ENCODE data around the gene OLAH.

The OLAH gene

DNA sequence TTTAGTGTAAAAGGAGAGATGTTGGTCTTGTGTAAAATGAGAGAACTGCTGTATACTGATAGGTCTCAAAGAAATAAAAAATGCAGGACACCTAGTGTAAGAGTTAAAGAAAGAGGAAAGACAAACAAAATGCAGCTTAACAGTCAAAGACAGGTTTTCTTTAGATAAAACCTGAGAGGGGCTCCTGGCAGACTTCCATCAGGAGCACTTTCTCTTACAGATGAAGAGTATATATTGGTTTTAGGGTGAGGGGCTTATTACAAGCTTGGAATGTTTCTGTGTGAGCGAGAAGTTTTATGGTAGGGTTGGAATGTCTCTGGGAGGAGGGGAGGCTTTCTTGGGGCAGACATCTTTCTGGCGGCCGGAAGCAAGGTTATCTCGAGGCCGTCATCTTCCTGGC is 28.6 kb downstream of the OLAH start:
- DNase-seq: no peak

GRCh38 chr10:15075421-15075820 is 31.7 kb downstream of the OLAH start:
- DNase-seq: no peak

- no peak for DNase-seq
Observed at GRCh38 chr10:15083674-15084501, 40.1 kb downstream of the OLAH start.

- no peak for DNase-seq
Observed at GRCh38 chr10:15084502-15084922, 40.8 kb downstream of the OLAH start.

- DNase-seq: peak; percentile 67
Observed at GRCh38 chr10:15088428-15089261, 44.9 kb downstream of the OLAH start, which contains the start of gene ACBD7. TSS of gene ACBD7 (minus strand) at chr10:15088776. CDS start at chr10:15088728, 48 bp downstream.

GRCh38 chr10:15091418-15091817 is 47.7 kb downstream of the OLAH start:
- DNase-seq: no peak

DNA sequence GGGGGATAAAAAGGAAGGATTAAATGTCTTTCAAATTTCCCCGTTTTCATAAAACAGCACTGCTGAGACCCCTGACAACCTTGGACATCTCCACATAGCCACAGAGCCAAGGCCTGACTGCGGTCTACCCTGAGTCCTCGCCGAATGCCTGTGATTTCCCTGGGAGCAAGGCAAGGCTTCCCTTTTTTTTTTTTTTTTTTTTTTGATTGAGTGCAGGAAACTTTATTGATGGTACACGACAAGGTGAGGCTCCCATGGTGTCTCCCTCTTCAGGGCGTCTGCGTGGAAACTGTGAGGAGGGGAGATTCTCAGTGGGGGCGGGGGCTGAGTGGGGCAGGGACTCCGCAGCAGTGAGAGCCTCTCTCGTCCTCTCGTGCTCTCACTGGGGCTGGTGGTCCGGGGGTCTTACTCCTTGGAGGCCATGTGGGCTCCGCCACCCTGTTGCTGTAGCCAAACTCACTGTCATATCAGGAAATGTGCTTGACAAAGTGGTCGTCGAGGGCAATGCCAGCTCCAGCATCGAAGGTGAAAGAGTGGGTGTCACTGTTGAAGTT is 49.2 kb downstream of the OLAH start:
- no peak for DNase-seq

GRCh38 chr10:15096661-15097010 is 52.9 kb downstream of the OLAH start:
- DNase-seq: no peak

DNA sequence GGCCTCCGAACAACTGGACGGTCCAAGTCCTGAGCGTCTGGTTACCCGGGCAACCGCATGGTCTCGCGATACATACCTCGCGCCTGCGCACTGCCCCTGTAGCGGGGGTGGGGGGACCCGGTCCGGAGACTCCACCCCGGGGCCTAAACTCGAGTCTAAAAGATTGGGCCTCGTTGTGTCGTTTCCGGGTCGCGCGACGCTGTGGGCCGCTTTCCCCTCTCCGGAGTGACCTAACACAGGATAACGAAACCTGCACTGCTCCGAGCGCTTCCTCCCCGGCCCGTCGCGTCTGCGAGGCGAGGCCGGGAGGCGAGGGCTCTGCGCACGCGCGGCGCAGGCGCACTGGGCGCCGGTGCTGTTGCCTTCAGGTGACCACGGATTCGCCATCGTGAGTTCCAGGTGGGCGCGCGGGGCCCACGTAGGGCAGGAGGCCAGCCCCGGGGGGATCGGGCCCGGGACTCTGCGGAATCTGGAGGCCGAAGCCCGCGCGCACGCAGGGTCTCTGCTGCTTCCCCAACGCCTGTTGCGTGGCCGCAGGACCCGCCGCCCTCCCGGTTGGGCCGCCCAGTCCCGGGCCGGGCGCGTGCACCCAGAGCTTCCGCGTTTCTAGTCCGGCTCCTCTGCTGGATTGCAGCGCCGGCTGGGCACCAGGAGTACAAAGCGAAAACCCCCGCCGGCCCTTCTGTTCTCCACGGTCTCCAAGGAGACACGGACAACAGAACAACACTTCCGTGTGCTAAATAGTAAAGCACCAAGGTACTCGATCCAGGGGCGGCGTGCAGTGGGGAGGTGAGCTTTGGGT is 53.5 kb downstream of the OLAH start, which contains the start of gene RPP38:
RPP38 (plus strand) TSS at position 345 of the 802 bp plus-strand sequence. CDS start 5,960 bp downstream, outside the sequence.
- DNase-seq: peak; percentile 92

DNA sequence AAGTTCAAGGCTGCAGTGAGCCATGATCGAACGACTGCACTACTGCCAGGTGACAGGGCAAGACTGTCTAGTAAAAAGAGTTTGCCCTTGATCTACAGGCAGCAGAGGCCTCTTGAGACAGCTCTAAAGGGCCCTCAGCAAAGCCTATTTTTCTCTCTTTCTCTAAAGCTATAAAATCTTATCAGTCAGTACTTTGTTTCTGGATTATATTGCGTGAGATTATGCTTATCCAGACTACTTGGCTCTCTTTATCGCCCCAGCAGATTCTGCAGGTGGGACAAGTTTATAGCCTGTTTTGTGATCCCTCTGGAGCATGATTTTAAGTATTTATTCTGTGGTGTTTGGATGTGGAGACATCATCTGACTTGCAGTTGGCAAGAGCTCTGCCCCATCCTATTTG is 56.1 kb downstream of the OLAH start:
- no peak for DNase-seq

- no peak for DNase-seq
Observed at GRCh38 chr10:15103513-15103912, 59.8 kb downstream of the OLAH start.

- DNase-seq: peak; percentile 45
Observed at GRCh38 chr10:15106352-15107013, 62.7 kb downstream of the OLAH start.

GRCh38 chr10:15112657-15113056 is 68.9 kb downstream of the OLAH start:
- no peak for DNase-seq

GRCh38 chr10:15113766-15114165 is 70.0 kb downstream of the OLAH start:
- no peak for DNase-seq

DNA sequence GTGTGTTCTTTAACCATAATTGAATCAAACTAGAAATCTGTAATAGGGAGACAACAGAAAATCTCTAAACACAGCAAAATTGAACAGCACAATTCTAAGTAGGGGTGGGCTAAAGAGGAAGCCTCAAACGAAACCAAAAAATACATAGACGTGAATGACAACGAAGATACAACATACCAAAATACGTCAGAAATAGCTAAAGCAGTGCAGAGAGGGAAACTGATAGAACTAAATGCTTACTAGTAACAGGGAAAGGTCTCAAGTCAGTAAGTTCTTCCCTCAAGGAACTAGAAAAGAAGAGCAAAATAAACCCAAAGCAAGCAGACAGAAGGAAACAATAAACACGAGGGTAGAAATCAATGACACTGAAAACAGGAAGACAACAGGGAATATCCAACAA is 72.5 kb downstream of the OLAH start:
- DNase-seq: no peak

DNA sequence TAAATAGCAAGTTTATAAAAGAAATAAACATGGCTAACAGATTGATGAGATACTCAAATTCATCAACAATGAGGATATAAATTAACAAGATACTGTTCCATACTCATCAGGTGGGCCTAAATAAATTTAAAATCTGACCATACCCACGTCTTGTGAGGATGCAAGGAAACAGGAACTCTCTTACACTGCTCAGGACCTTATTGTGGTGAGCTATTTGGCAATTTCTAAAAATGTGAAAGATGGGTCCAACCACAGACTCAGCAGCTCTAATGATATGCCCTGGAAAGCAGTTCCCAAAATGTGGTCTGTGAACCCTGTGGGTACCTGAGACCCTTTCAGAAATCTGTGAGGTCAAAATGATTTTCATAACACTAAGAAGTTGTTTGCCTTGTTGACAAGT is 74.9 kb downstream of the OLAH start:
- no peak for DNase-seq

- DNase-seq: no peak
Observed at GRCh38 chr10:15120523-15120922, 76.8 kb downstream of the OLAH start.

- no peak for DNase-seq
Observed at GRCh38 chr10:15121707-15122106, 78.0 kb downstream of the OLAH start.

- no peak for DNase-seq
Observed at GRCh38 chr10:15122477-15123030, 78.8 kb downstream of the OLAH start.

All from activated CD4-positive, alpha-beta T cell treated with anti-CD3 and anti-CD28 coated beads for 1 hour (primary cell).